ENCODE results near the gene LHX2. TPM values are rescaled to one million over a fixed set of nuclear protein-coding genes. Genes with fewer than 3 reads are reported as not detected.

LHX2 gene
- total RNA-seq, 1 experiment from 2014 or later: 0.26 TPM

DNA sequence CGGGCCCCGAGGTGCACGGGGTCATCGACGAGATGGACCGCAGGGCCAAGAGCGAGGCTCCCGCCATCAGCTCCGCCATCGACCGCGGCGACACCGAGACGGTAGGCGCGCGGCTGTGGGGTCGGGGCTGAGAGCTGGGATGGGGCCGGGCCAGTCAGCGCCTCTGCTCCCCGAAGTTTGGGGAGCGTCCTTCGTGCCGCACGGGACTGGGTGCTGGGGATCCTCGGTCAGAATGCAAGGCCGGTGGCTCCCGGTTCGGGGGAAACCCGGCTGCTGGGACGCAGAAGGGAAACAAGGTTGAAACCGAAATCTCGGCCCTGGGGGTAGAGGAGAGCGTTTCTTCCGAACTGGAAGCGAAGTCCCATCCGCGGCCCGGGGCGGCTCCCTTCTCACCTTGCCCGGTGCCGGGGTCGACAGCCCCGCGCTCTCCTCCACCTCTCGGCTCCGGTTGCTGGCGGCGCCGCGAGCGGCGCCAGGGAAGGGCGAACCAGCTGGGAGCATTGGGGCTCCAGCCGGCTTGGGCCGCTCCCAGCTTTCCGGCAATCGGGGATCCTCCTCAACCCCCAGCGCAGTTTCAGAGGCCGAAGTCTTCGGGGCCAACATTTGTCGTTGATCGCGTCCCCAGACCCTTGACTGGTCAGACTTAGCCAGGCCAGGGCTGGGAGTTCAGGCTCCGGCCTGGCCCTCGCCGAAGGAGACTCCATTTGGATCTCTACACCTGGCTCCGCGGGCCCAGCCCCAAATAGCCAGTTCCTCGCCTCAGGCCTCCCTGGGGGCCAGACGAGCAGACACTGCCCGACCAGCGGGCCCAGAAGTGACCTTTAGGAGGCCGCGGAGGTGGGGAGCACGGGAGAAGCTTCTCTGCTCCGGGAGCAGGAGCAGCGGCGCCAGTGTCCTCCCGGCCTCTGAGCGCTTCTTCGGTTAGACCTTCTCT is 1.1 kb downstream of the LHX2 start:
- no peaks in the 10 kb centered on the region for H3K9me3 ChIP-seq (ENCODE audit: low read depth, low read length, poor library complexity, severe bottlenecking)
- BruUV-seq (replicated peaks): no TSS peak
- intact Hi-C loops (cut with micrococcal nuclease; ENCODE audit: unreplicated experiment): loop anchor here (10.0 kb wide), 1 partner anchor 468 kb away; no protein-coding TSS in a partner anchor
- peaks cover 4% of the 10 kb centered on the region for H3K4me1 ChIP-seq (ENCODE audit: insufficient read depth, low read length, poor library complexity, severe bottlenecking)
- POLR2A ChIA-PET (ENCODE audit: low non-redundant PET): no interaction called here
- TF ChIP-seq, protein P1, sequence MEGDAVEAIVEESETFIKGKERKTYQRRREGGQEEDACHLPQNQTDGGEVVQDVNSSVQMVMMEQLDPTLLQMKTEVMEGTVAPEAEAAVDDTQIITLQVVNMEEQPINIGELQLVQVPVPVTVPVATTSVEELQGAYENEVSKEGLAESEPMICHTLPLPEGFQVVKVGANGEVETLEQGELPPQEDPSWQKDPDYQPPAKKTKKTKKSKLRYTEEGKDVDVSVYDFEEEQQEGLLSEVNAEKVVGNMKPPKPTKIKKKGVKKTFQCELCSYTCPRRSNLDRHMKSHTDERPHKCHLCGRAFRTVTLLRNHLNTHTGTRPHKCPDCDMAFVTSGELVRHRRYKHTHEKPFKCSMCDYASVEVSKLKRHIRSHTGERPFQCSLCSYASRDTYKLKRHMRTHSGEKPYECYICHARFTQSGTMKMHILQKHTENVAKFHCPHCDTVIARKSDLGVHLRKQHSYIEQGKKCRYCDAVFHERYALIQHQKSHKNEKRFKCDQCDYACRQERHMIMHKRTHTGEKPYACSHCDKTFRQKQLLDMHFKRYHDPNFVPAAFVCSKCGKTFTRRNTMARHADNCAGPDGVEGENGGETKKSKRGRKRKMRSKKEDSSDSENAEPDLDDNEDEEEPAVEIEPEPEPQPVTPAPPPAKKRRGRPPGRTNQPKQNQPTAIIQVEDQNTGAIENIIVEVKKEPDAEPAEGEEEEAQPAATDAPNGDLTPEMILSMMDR (conservative IDR thresholded peaks at IDR 0.05; ENCODE audit: low read depth, low read length): no peak
- TF ChIP-seq EZH2 (IDR thresholded peaks at IDR 0.05; ENCODE audit: borderline replicate concordance, low read depth, low read length, poor library complexity, severe bottlenecking): peak; percentile 95
- H3K27ac ChIP-seq (ENCODE audit: low read depth, low read length, poor library complexity, severe bottlenecking): no peak overlapping the region
- DNase-seq (ENCODE audit: low spot score): no peak
- peak overlapping the region; percentile 26 for H3K4me3 ChIP-seq (ENCODE audit: low read depth, low read length, poor library complexity, severe bottlenecking)
- peaks cover 98% of the 10 kb centered on the region for H3K27me3 ChIP-seq (replicated peaks; ENCODE audit: insufficient read depth, low read depth, low read length, poor library complexity)
- CTCF ChIA-PET: no interaction called here
- H3K36me3 ChIP-seq (ENCODE audit: insufficient read depth, low read length, poor library complexity, severe bottlenecking): no peaks in the 10 kb centered on the region

DNA sequence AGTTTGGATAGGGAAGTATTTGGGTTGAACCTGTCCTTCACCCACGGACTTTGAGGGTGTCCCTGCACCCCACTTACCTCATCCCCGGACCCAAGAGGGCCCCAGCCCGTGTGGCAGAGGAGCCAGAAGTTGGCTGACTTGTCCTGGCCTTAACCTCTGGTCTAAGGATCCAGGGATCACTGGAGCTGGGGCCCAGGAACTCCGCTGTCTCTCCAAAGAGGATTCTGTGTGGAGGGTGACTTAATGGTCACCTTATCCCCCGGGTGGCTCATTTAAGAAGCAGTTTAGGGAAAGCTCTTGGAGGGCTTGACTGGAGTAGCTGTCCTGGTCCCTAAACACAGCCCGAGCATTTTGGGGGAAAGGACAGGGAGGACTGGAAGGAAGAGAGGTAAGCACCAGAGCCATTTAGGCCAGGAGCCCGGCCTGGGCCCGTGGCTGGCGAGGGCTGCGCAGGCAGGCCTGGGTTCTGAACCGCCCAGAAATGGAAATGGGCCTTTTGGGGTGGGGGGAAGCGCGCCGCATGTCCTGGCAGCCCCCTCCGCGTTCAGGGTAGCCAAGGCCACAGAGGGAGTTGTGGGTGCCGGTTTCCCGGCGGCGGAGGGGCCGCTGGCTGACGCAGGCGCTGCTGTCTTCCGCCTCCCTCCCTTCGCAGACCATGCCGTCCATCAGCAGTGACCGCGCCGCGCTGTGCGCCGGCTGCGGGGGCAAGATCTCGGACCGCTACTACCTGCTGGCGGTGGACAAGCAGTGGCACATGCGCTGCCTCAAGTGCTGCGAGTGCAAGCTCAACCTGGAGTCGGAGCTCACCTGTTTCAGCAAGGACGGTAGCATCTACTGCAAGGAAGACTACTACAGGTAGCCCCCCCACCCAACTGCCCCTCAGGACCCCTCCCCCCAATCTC is 2.0 kb downstream of the LHX2 start:
- H3K4me1 ChIP-seq (ENCODE audit: insufficient read depth, low read length, poor library complexity, severe bottlenecking): peaks cover 13% of the 10 kb centered on the region
- TF ChIP-seq, protein P1 (conservative IDR thresholded peaks at IDR 0.05; ENCODE audit: low read depth, low read length): no peak
- TF ChIP-seq EZH2 (IDR thresholded peaks at IDR 0.05; ENCODE audit: borderline replicate concordance, low read depth, low read length, poor library complexity, severe bottlenecking): peak; percentile 12
- CTCF ChIA-PET: no interaction called here

DNA sequence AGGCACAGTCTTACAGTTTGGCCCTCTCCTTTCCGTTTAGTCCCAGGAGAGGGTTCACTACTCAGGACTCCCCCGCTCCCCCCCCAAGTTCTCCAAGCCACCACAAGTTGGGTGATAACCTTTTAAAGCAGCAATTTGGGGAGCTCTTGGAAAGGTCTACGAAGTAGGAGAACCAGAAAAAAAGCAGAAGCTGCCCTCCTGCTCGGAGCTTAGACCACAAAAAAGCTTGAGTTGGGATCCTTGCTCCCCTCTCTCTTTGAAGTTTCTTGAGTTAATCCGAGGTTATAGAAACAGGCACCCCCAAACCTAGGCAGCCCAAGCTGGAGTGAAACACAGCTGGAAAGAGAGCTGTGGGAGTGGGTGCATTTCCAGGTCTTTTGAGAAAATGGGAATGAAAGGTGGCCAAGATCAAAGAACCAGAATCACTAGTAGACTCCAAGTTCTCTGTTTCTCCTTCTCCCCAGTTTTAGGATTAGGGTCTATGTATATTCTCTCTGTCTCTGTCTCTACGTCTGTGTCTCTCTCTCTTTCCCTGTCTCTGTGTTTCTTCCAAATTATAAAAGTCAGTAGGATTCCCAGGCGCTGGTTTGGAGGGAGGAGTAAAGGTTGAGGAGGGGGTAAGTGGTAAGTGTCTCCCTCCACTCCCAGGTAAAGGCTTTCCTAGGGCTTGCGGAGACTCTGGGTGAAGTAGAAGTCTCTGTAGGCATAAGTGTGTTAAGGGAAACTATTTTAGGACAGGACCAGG is 2.8 kb downstream of the LHX2 start:
- BruUV-seq (replicated peaks): no TSS peak
- ChIA-PET POLR2A (ENCODE audit: low non-redundant PET) (no interaction called here), CTCF (no interaction called here)
- H3K9me3 ChIP-seq (ENCODE audit: low read depth, low read length, poor library complexity, severe bottlenecking): no peaks in the 10 kb centered on the region
- peaks cover 13% of the 10 kb centered on the region for H3K4me1 ChIP-seq (ENCODE audit: insufficient read depth, low read length, poor library complexity, severe bottlenecking)
- DNase-seq (ENCODE audit: low spot score): no peak
- H3K27me3 ChIP-seq (replicated peaks; ENCODE audit: insufficient read depth, low read depth, low read length, poor library complexity): peaks cover 98% of the 10 kb centered on the region
- H3K4me3 ChIP-seq (ENCODE audit: low read depth, low read length, poor library complexity, severe bottlenecking): no peak overlapping the region
- TF ChIP-seq, protein P1 (conservative IDR thresholded peaks at IDR 0.05; ENCODE audit: low read depth, low read length): no peak
- TF ChIP-seq EZH2 (IDR thresholded peaks at IDR 0.05; ENCODE audit: borderline replicate concordance, low read depth, low read length, poor library complexity, severe bottlenecking): no peak
- intact Hi-C loops (cut with micrococcal nuclease; ENCODE audit: unreplicated experiment): loop anchor here (10.0 kb wide), 1 partner anchor 470 kb away; no protein-coding TSS in a partner anchor
- no peak overlapping the region for H3K27ac ChIP-seq (ENCODE audit: low read depth, low read length, poor library complexity, severe bottlenecking)
- H3K36me3 ChIP-seq (ENCODE audit: insufficient read depth, low read length, poor library complexity, severe bottlenecking): no peaks in the 10 kb centered on the region

More for the DNA sequence above, 2.0 kb downstream of the LHX2 start:
- no peak overlapping the region for H3K4me3 ChIP-seq (ENCODE audit: low read depth, low read length, poor library complexity, severe bottlenecking)
- BruUV-seq (replicated peaks): no TSS peak
- no peaks in the 10 kb centered on the region for H3K36me3 ChIP-seq (ENCODE audit: insufficient read depth, low read length, poor library complexity, severe bottlenecking)
- no peaks in the 10 kb centered on the region for H3K9me3 ChIP-seq (ENCODE audit: low read depth, low read length, poor library complexity, severe bottlenecking)
- peaks cover 98% of the 10 kb centered on the region for H3K27me3 ChIP-seq (replicated peaks; ENCODE audit: insufficient read depth, low read depth, low read length, poor library complexity)
- intact Hi-C loops (cut with micrococcal nuclease; ENCODE audit: unreplicated experiment): loop anchor here (10.0 kb wide), 1 partner anchor 469 kb away; no protein-coding TSS in a partner anchor
- DNase-seq (ENCODE audit: low spot score): no peak
- no peak overlapping the region for H3K27ac ChIP-seq (ENCODE audit: low read depth, low read length, poor library complexity, severe bottlenecking)
- POLR2A ChIA-PET (ENCODE audit: low non-redundant PET): no interaction called here
